DOHH2 (cell line): ENCODE measurements around the gene ACHE.
A peak's percentile ranks its signal among the peaks of the same experiment; 100 is the strongest.

Source experiments
- H3F3A ChIP-seq: fragments of 200-600 bp; sonication (generic), shearing (Covaris generic); 2 replicates; pipeline ENCODE4 v1.6.0; 2016; ENCODE audit warnings: antibody characterized with exemption, mild to moderate bottlenecking; ENCODE audit not compliant: control insufficient read depth, insufficient read depth
- H3K27ac ChIP-seq: fragments of 200-600 bp; sonication (generic); 2 replicates; pipeline ENCODE4 v1.5.1; 2014; ENCODE audit warnings: low read depth, mild to moderate bottlenecking, low read length, moderate library complexity
- H3K27me3 ChIP-seq: fragments of 200-600 bp; sonication (generic); 2 replicates; pipeline ENCODE4 v1.6.1; 2014; ENCODE audit warnings: mild to moderate bottlenecking, low read length, mixed read lengths; ENCODE audit not compliant: control insufficient read depth
- H3K36me3 ChIP-seq: fragments of 200-600 bp; sonication (generic); 2 replicates; pipeline ENCODE4 v1.6.1; 2014; ENCODE audit warnings: mild to moderate bottlenecking, low read length, moderate library complexity, mixed read lengths; ENCODE audit not compliant: control insufficient read depth
- H3K4me1 ChIP-seq: fragments of 200-600 bp; sonication (generic); 2 replicates; pipeline ENCODE4 v1.6.1; 2014; ENCODE audit warnings: mild to moderate bottlenecking, low read length, mixed read lengths; ENCODE audit not compliant: control insufficient read depth
- H3K4me2 ChIP-seq: fragments of 200-600 bp; sonication (generic); 2 replicates; pipeline ENCODE4 v1.6.0; 2014; ENCODE audit warnings: mild to moderate bottlenecking, low read length, moderate library complexity
- H3K4me3 ChIP-seq: fragments of 200-600 bp; sonication (generic); 2 replicates; pipeline ENCODE4 v1.5.1; 2014; ENCODE audit warnings: mild to moderate bottlenecking, low read length, mixed read lengths
- H3K79me2 ChIP-seq: fragments of 200-600 bp; sonication (generic); 2 replicates; pipeline ENCODE4 v1.6.1; 2014; ENCODE audit warnings: mild to moderate bottlenecking, low read length, mixed read lengths; ENCODE audit not compliant: control insufficient read depth
- H3K9me2 ChIP-seq: fragments of 200-600 bp; sonication (generic); replicated peaks from 2 replicates; pipeline ENCODE4 v1.6.1; 2014; ENCODE audit warnings: mild to moderate bottlenecking, low read length, mixed read lengths; ENCODE audit not compliant: control insufficient read depth
- H3K9me3 ChIP-seq: fragments of 200-600 bp; sonication (generic); 2 replicates; pipeline ENCODE4 v1.6.1; 2014; ENCODE audit warnings: antibody characterized with exemption, low read length, mixed read lengths; ENCODE audit not compliant: control insufficient read depth, insufficient read depth
- H4K20me1 ChIP-seq: fragments of 200-600 bp; sonication (generic); 2 replicates; pipeline ENCODE4 v1.6.0; 2014; ENCODE audit warnings: low read depth, mild to moderate bottlenecking, antibody characterized with exemption, low read length, moderate library complexity; ENCODE audit not compliant: control insufficient read depth, insufficient read depth
- CTCF ChIP-seq: fragments of 200-600 bp; sonication (generic); IDR thresholded peaks from one replicate; pipeline ENCODE4 v1.5.1; 2014; ENCODE audit warnings: antibody characterized with exemption, mild to moderate bottlenecking, low read depth, low read length; ENCODE audit not compliant: poor library complexity, severe bottlenecking
- EZH2phosphoT487 ChIP-seq: fragments of 200-600 bp; sonication (generic); IDR thresholded peaks from 2 replicates; pipeline ENCODE4 v1.6.1; 2017; ENCODE audit warnings: borderline replicate concordance, mild to moderate bottlenecking, antibody characterized with exemption, low read length, moderate library complexity, mixed read lengths

Gene ACHE

GRCh38 chr7:100873599-100874299 lies 21.9 kb downstream of the ACHE start:
- Histone ChIP-seq H3K36me3 (peaks cover 85% of the 10 kb centered on the region), H3K27ac (peak overlapping the region; percentile 78), H3K9me2 (no peaks in the 10 kb centered on the region), H3K4me3 (peak overlapping the region; percentile 93), H3K4me2 (peak overlapping the region; percentile 95), H3F3A (peaks cover 12% of the 10 kb centered on the region), H4K20me1 (peaks cover 20% of the 10 kb centered on the region), H3K4me1 (peaks cover 49% of the 10 kb centered on the region), H3K9me3 (no peaks in the 10 kb centered on the region), H3K27me3 (no peaks in the 10 kb centered on the region), H3K79me2 (peaks cover 69% of the 10 kb centered on the region)
- TF ChIP-seq EZH2phosphoT487 (no peak), CTCF (no peak)

GRCh38 chr7:100867776-100868485 lies 27.8 kb downstream of the ACHE start:
- Histone ChIP-seq H3K27me3 (no peaks in the 10 kb centered on the region), H3K4me3 (peak overlapping the region; percentile 80), H3K36me3 (peaks cover 42% of the 10 kb centered on the region), H4K20me1 (no peaks in the 10 kb centered on the region), H3K27ac (peak overlapping the region; percentile 70), H3K4me2 (peak overlapping the region; percentile 86), H3K9me3 (no peaks in the 10 kb centered on the region), H3K9me2 (no peaks in the 10 kb centered on the region), H3F3A (peaks cover 10% of the 10 kb centered on the region), H3K4me1 (peaks cover 32% of the 10 kb centered on the region), H3K79me2 (peaks cover 42% of the 10 kb centered on the region)
- TF ChIP-seq EZH2phosphoT487 (no peak), CTCF (no peak)

GRCh38 chr7:100867040-100867775 lies 28.5 kb downstream of the ACHE start, which contains the start of gene TRIP6:
TSS of gene TRIP6 (plus strand) at chr7:100867387. CDS start at chr7:100867498, 111 bp downstream.
- no peaks in the 10 kb centered on the region for H3K9me2 ChIP-seq
- TF ChIP-seq CTCF, result no peak
- TF ChIP-seq EZH2phosphoT487, result no peak
- H3K36me3 ChIP-seq, result peaks cover 42% of the 10 kb centered on the region
- H3K27ac ChIP-seq, result peak within 1 kb of the TSS; percentile 70
- H3F3A ChIP-seq, result peaks cover 6% of the 10 kb centered on the region
- no peaks in the 10 kb centered on the region for H4K20me1 ChIP-seq
- H3K79me2 ChIP-seq, result peaks cover 42% of the 10 kb centered on the region
- H3K4me3 ChIP-seq, result peak within 1 kb of the TSS; percentile 80
- peak within 1 kb of the TSS; percentile 86 for H3K4me2 ChIP-seq
- H3K9me3 ChIP-seq, result no peaks in the 10 kb centered on the region
- peaks cover 32% of the 10 kb centered on the region for H3K4me1 ChIP-seq
- no peaks in the 10 kb centered on the region for H3K27me3 ChIP-seq
